ENCODE results near the gene MACC1.

- TF ChIP-seq, protein P1, sequence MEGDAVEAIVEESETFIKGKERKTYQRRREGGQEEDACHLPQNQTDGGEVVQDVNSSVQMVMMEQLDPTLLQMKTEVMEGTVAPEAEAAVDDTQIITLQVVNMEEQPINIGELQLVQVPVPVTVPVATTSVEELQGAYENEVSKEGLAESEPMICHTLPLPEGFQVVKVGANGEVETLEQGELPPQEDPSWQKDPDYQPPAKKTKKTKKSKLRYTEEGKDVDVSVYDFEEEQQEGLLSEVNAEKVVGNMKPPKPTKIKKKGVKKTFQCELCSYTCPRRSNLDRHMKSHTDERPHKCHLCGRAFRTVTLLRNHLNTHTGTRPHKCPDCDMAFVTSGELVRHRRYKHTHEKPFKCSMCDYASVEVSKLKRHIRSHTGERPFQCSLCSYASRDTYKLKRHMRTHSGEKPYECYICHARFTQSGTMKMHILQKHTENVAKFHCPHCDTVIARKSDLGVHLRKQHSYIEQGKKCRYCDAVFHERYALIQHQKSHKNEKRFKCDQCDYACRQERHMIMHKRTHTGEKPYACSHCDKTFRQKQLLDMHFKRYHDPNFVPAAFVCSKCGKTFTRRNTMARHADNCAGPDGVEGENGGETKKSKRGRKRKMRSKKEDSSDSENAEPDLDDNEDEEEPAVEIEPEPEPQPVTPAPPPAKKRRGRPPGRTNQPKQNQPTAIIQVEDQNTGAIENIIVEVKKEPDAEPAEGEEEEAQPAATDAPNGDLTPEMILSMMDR (IDR thresholded peaks at IDR 0.05; ENCODE audit: low read depth, low read length, missing input control): no peak
- TF ChIP-seq SP1 (IDR thresholded peaks at IDR 0.05): no peak
- TF ChIP-seq, protein P2, sequence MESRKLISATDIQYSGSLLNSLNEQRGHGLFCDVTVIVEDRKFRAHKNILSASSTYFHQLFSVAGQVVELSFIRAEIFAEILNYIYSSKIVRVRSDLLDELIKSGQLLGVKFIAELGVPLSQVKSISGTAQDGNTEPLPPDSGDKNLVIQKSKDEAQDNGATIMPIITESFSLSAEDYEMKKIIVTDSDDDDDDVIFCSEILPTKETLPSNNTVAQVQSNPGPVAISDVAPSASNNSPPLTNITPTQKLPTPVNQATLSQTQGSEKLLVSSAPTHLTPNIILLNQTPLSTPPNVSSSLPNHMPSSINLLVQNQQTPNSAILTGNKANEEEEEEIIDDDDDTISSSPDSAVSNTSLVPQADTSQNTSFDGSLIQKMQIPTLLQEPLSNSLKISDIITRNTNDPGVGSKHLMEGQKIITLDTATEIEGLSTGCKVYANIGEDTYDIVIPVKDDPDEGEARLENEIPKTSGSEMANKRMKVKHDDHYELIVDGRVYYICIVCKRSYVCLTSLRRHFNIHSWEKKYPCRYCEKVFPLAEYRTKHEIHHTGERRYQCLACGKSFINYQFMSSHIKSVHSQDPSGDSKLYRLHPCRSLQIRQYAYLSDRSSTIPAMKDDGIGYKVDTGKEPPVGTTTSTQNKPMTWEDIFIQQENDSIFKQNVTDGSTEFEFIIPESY (IDR thresholded peaks at IDR 0.05): no peak
- TF ChIP-seq, protein P3, sequence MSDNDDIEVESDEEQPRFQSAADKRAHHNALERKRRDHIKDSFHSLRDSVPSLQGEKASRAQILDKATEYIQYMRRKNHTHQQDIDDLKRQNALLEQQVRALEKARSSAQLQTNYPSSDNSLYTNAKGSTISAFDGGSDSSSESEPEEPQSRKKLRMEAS (IDR thresholded peaks at IDR 0.05): no peak
- TF ChIP-seq EGR1 (IDR thresholded peaks at IDR 0.05; ENCODE audit: low read depth in 2 of 2): no peak
- TF ChIP-seq FOXA1 (IDR thresholded peaks at IDR 0.05): no peak
- no peak for TF ChIP-seq GABPA (IDR thresholded peaks at IDR 0.05 in 1 of 2, conservative IDR thresholded peaks at IDR 0.05 in 1 of 2)
- TF ChIP-seq RAD21 (IDR thresholded peaks at IDR 0.05): no peak
- TF ChIP-seq, protein P4, sequence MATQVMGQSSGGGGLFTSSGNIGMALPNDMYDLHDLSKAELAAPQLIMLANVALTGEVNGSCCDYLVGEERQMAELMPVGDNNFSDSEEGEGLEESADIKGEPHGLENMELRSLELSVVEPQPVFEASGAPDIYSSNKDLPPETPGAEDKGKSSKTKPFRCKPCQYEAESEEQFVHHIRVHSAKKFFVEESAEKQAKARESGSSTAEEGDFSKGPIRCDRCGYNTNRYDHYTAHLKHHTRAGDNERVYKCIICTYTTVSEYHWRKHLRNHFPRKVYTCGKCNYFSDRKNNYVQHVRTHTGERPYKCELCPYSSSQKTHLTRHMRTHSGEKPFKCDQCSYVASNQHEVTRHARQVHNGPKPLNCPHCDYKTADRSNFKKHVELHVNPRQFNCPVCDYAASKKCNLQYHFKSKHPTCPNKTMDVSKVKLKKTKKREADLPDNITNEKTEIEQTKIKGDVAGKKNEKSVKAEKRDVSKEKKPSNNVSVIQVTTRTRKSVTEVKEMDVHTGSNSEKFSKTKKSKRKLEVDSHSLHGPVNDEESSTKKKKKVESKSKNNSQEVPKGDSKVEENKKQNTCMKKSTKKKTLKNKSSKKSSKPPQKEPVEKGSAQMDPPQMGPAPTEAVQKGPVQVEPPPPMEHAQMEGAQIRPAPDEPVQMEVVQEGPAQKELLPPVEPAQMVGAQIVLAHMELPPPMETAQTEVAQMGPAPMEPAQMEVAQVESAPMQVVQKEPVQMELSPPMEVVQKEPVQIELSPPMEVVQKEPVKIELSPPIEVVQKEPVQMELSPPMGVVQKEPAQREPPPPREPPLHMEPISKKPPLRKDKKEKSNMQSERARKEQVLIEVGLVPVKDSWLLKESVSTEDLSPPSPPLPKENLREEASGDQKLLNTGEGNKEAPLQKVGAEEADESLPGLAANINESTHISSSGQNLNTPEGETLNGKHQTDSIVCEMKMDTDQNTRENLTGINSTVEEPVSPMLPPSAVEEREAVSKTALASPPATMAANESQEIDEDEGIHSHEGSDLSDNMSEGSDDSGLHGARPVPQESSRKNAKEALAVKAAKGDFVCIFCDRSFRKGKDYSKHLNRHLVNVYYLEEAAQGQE (IDR thresholded peaks at IDR 0.05): no peak
- TF ChIP-seq YY1 (IDR thresholded peaks at IDR 0.05): no peak
- TF ChIP-seq RXRA (IDR thresholded peaks at IDR 0.05): no peak
Measured at GRCh38 chr7:20188567-20188966, 28.6 kb downstream of the MACC1 start.

Data from liver (tissue), 3 donors.